Measurements from ENCODE around the gene NEUROG2.
"Not testable (repeated sequence)": the region's sequence is repeated elsewhere in the genome, so short reads cannot be mapped to it uniquely, and the experiment has no call there.

The NEUROG2 gene

DNA sequence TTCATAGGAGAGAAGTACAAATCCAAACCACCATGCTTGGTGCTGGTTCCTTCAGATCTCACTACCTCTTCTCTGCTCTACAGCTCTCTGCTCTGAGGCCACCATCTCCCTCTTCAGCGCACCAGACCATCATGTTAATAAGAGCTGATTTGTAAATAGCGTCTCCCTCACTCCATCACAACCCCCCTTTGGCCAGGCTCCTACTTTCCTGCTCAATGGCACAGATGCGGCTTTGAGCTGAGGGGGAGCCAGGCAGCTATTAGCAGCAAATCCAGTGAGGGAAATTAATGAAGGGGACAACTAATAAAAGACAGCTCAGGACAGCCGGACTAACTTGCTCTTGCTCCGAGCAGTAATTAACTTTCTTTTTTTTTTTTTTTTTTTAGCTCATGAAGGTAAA is 13.1 kb downstream of the NEUROG2 start:
- no peaks in the 10 kb centered on the region for H3K36me3 ChIP-seq (ENCODE audit: insufficient read depth, low read length)
- TF ChIP-seq, protein P1, sequence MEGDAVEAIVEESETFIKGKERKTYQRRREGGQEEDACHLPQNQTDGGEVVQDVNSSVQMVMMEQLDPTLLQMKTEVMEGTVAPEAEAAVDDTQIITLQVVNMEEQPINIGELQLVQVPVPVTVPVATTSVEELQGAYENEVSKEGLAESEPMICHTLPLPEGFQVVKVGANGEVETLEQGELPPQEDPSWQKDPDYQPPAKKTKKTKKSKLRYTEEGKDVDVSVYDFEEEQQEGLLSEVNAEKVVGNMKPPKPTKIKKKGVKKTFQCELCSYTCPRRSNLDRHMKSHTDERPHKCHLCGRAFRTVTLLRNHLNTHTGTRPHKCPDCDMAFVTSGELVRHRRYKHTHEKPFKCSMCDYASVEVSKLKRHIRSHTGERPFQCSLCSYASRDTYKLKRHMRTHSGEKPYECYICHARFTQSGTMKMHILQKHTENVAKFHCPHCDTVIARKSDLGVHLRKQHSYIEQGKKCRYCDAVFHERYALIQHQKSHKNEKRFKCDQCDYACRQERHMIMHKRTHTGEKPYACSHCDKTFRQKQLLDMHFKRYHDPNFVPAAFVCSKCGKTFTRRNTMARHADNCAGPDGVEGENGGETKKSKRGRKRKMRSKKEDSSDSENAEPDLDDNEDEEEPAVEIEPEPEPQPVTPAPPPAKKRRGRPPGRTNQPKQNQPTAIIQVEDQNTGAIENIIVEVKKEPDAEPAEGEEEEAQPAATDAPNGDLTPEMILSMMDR (IDR thresholded peaks at IDR 0.05; ENCODE audit: borderline replicate concordance, extremely low read depth, low read length, poor library complexity, severe bottlenecking) = no peak
- no peak for TF ChIP-seq EZH2 (IDR thresholded peaks at IDR 0.05; ENCODE audit: borderline replicate concordance, low read depth, low read length, severe bottlenecking)

DNA sequence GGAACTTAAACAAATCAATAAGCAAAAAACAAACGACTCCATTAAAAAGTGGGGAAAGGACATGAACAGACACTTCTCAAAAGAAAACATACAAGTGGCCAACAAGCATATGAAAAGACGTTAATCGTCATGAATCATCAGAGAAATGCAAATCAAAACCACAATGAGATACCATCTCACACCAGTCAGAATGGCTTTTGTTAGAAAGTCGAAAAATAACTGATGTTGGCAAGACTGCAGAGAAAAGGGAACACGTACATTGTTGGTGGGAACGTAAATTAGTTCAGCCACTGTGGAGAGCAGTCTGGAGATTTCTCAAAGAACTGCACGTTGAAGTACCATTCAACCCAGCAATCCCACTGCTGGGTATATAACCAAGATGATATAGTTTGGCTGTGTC is 23.7 kb downstream of the NEUROG2 start:
- Histone ChIP-seq H4K20me1 (ENCODE audit: insufficient read depth, low read length) (no peaks in the 10 kb centered on the region), H3K4me3 (ENCODE audit: low read depth in 1 of 2, low read length in 2 of 2) (no peak overlapping the region), H3K9ac (ENCODE audit: low read depth, low read length) (no peak overlapping the region), H3K79me2 (ENCODE audit: insufficient read depth, low read length) (no peaks in the 10 kb centered on the region), H3K27me3 (ENCODE audit: insufficient read depth, low read length, poor library complexity) (peaks cover 7% of the 10 kb centered on the region), H3K9me3 (ENCODE audit: insufficient read depth, low read length, severe bottlenecking) (peaks cover 9% of the 10 kb centered on the region), H3K4me1 (ENCODE audit: insufficient read depth, low read length) (no peaks in the 10 kb centered on the region), H3K36me3 (ENCODE audit: insufficient read depth, low read length) (no peaks in the 10 kb centered on the region), H3K4me2 (ENCODE audit: insufficient read depth, low read length) (no peak overlapping the region), H2AFZ (ENCODE audit: low read depth, low read length) (no peak overlapping the region), H3K27ac (ENCODE audit: low read length) (no peak overlapping the region)
- TF ChIP-seq, protein P1 (IDR thresholded peaks at IDR 0.05; ENCODE audit: borderline replicate concordance, extremely low read depth, low read length, poor library complexity, severe bottlenecking) = no peak
- TF ChIP-seq EZH2 (IDR thresholded peaks at IDR 0.05; ENCODE audit: borderline replicate concordance, low read depth, low read length, severe bottlenecking) = no peak
- ATAC-seq (ENCODE audit: insufficient read depth, low read depth) = no peak
- DNase-seq = no peak

More for the DNA sequence above, 13.1 kb downstream of the NEUROG2 start:
- Histone ChIP-seq H3K79me2 (ENCODE audit: insufficient read depth, low read length) (no peaks in the 10 kb centered on the region), H3K9ac (ENCODE audit: low read depth, low read length) (no peak overlapping the region), H2AFZ (ENCODE audit: low read depth, low read length) (no peak overlapping the region), H3K4me1 (ENCODE audit: insufficient read depth, low read length) (no peaks in the 10 kb centered on the region), H3K9me3 (ENCODE audit: insufficient read depth, low read length, severe bottlenecking) (no peaks in the 10 kb centered on the region), H3K4me2 (ENCODE audit: insufficient read depth, low read length) (no peak overlapping the region), H3K27ac (ENCODE audit: low read length) (no peak overlapping the region), H3K4me3 (ENCODE audit: low read depth in 1 of 2, low read length in 2 of 2) (no peak overlapping the region), H4K20me1 (ENCODE audit: insufficient read depth, low read length) (no peaks in the 10 kb centered on the region), H3K27me3 (ENCODE audit: insufficient read depth, low read length, poor library complexity) (no peaks in the 10 kb centered on the region)
- no peak for ATAC-seq (ENCODE audit: insufficient read depth, low read depth)
- no peak for DNase-seq

DNA sequence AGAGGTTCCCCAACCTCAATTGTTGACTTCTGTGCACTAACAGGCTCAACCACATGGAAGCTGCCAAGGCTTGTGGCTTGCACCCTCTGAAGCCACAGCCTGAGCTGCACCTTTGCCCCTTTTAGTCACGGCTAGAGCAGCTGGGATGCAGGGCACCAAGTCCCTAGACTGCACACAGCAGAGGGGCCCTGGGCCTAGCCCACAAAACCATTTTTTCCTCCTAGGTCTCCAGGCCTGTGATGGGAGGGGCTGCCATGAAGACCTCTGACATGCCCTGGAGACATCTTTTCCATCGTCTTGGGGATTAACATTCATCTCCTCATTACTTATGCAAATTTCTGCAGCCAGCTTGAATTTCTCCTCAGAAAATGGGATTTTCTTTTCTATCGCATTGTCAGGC is 25.2 kb downstream of the NEUROG2 start:
- H3K27ac ChIP-seq (ENCODE audit: low read length); H3K36me3 ChIP-seq (ENCODE audit: insufficient read depth, low read length); H3K79me2 ChIP-seq (ENCODE audit: insufficient read depth, low read length); H2AFZ ChIP-seq (ENCODE audit: low read depth, low read length); H3K4me3 ChIP-seq (ENCODE audit: low read depth in 1 of 2, low read length in 2 of 2); H3K9me3 ChIP-seq (ENCODE audit: insufficient read depth, low read length, severe bottlenecking); H3K4me1 ChIP-seq (ENCODE audit: insufficient read depth, low read length); H3K4me2 ChIP-seq (ENCODE audit: insufficient read depth, low read length); H3K27me3 ChIP-seq (ENCODE audit: insufficient read depth, low read length, poor library complexity); H4K20me1 ChIP-seq (ENCODE audit: insufficient read depth, low read length); H3K9ac ChIP-seq (ENCODE audit: low read depth, low read length); ATAC-seq (ENCODE audit: insufficient read depth, low read depth); DNase-seq: not testable (repeated sequence)

DNA sequence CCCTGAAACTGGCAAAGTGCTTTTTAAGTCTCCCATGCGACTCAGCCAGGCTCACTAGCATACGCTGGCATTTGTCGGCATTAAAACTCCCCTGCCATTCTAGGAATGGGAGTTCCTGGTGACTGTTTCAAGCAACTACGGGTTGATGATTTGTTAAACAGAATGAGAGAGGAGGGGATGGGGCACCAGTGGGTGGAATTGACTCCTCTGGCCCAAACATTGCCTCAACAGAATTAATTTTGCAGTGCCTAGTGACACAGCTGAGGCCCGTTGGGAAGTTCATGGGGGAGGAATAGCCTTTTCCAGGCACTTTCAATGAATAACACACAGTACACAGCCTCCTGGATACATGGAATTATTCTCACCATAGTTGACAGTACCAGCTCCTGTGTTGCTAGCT is 30.1 kb downstream of the NEUROG2 start:
- Histone ChIP-seq H3K9me3 (ENCODE audit: insufficient read depth, low read length, severe bottlenecking) (peaks cover 9% of the 10 kb centered on the region), H2AFZ (ENCODE audit: low read depth, low read length) (no peak overlapping the region), H3K4me1 (ENCODE audit: insufficient read depth, low read length) (no peaks in the 10 kb centered on the region), H3K79me2 (ENCODE audit: insufficient read depth, low read length) (no peaks in the 10 kb centered on the region), H3K36me3 (ENCODE audit: insufficient read depth, low read length) (no peaks in the 10 kb centered on the region), H3K9ac (ENCODE audit: low read depth, low read length) (no peak overlapping the region), H3K4me2 (ENCODE audit: insufficient read depth, low read length) (no peak overlapping the region), H3K27me3 (ENCODE audit: insufficient read depth, low read length, poor library complexity) (peaks cover 5% of the 10 kb centered on the region), H3K4me3 (ENCODE audit: low read depth in 1 of 2, low read length in 2 of 2) (no peak overlapping the region), H3K27ac (ENCODE audit: low read length) (no peak overlapping the region), H4K20me1 (ENCODE audit: insufficient read depth, low read length) (no peaks in the 10 kb centered on the region)
- no peak for ATAC-seq (ENCODE audit: insufficient read depth, low read depth)
- TF ChIP-seq EZH2 (IDR thresholded peaks at IDR 0.05; ENCODE audit: borderline replicate concordance, low read depth, low read length, severe bottlenecking) = no peak
- TF ChIP-seq, protein P1 (IDR thresholded peaks at IDR 0.05; ENCODE audit: borderline replicate concordance, extremely low read depth, low read length, poor library complexity, severe bottlenecking) = no peak
- no peak for DNase-seq

All from DND-41 (cell line).